Endothelial cell of hepatic sinusoid (primary cell): ENCODE data around the gene KRT33A.
"Not testable (repeated sequence)": the region's sequence is repeated elsewhere in the genome, so short reads cannot be mapped to it uniquely, and the experiment has no call there.

ENCODE experiments used
- in situ Hi-C: cut with HindIII; loops from 2 replicates; pipeline ENCODE4 v1.10.0; 2017; ENCODE audit warnings: low sequenced_read_pairs

Gene KRT33A

GRCh38 chr17:41366070-41366469 is 15.4 kb upstream of the KRT33A start:
- in situ Hi-C loops: no loop called here

GRCh38 chr17:41363881-41364280 is 13.3 kb upstream of the KRT33A start:
- in situ Hi-C loops: no loop called here

GRCh38 chr17:41360296-41360995 is 9.8 kb upstream of the KRT33A start:
- in situ Hi-C loops: no loop called here

- in situ Hi-C loops: no loop called here
These were observed 3.9 kb upstream of the KRT33A start for GRCh38 chr17:41354536-41354935.

DNA sequence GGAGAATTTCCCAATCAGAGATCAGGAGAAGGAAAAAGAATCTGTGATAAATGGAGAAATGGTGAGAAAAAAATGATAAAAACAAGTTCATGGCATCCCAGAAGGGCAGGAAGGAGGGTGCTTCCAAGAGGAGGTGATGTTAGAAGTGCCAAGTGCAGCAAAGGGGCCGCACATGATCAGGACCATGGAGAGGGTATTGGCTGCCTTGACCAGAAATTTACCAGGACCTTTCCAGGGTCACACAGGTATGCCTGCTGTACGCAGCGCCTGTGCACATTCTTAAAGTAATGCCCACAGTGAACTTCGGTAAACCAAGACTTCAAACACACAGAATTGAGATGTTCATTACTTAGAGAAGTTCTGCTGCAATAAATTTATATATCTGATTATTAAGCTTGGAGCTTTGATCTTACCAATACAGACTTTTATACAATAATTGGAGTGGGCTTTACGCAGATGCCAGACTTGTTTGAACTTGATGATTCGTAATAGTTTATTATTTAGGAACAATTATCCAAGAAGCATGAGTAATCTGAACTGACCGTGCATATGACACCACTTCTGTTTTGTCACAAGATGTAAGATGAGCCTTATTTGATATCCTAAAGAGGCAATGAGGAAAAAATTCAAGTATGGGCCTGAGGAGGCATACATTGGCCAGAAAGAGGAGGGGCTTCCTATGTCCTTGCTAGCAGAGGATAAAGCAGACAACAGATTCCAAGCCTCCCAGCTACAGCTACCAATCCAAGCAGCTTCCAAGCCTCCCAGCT is 2.2 kb upstream of the KRT33A start:
- in situ Hi-C loops: no loop called here

GRCh38 chr17:41351177-41351576 is 549 bp upstream of the KRT33A start:
- in situ Hi-C loops: no loop called here

GRCh38 chr17:41347869-41348760 is 2.5 kb downstream of the KRT33A start:
- in situ Hi-C loops: no loop called here

GRCh38 chr17:41346421-41346820 is 4.2 kb downstream of the KRT33A start:
- in situ Hi-C loops: not testable (repeated sequence)

DNA sequence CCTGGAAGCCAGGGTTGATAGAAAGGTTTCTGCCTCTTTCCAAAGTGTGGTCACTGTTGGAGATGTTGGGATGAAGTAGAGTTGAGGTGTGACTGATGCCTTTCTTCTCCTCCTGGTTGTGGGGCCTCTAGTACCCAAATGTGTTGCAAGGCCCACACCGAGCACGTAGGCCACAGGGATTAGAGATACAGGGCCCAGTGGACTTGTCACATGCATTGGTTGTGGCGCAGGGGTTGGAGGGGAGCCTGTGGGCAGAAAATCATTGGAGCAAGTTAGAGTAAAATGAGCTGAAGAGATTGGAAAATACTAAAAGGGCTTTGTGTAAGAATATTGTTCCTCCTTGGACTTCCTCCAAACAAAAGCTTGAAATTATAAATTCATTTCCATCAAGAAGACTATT is 4.6 kb downstream of the KRT33A start:
- in situ Hi-C loops: no loop called here

DNA sequence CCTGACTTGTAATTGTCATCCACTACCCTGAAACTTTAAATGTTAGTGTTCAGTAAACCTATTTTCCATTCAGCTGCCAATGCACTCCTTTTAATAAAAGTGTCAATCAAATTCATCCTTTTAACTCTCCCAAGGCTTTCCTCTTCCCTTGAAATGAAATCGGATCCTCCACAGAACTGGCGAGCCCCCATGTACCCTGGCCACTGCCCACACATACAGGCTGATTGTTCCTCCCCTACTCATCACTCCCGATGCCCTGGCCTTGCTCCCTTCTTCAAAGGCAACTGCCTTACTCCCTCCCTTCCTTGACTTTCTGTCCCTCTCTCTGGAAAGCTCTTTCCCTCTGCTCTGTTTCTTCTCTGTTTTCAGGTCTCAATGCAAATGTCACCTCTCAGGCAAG is 7.6 kb downstream of the KRT33A start:
- in situ Hi-C loops: no loop called here

DNA sequence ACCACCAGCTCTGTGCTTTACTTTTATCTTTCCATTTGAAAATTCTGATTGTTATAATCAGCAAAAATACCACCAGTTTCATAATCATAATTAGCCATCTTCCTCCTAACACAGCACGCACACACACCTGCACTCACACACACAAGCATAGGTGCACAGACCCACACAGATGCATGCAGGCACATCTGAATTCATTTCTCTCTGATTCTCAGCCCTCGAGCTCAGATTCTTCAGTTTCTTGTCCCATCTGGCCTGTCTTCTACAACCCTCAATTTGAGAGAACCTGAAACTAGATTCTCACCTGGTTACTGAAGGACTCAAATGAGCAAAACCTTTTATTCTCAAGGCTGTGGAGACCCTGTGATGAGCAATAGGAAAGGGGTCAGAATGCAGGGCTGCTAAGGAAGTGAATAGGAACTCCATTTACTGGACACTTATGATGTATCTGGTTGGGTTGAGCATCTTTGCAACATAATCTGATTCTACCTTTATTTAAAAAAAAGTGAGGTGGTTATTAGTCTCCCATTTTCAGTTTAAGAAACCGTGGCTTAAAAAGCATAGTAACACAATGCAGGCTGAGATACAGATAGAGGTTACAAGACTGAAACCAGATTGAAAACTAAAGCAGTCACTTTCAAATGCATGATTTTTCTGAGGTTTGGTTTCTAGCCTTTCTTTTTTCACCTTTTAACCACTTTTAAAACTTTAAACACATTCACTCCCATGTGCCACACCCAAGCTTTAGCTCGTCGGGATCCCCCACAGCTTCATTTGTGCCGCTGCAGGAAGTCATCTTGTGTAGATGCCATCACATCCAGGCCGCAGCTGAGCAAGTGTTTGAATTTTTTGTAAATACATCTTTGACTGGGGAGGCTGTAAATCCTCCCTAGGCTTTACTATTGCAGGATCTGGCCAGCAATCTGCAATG is 9.4 kb downstream of the KRT33A start:
- in situ Hi-C loops: no loop called here

DNA sequence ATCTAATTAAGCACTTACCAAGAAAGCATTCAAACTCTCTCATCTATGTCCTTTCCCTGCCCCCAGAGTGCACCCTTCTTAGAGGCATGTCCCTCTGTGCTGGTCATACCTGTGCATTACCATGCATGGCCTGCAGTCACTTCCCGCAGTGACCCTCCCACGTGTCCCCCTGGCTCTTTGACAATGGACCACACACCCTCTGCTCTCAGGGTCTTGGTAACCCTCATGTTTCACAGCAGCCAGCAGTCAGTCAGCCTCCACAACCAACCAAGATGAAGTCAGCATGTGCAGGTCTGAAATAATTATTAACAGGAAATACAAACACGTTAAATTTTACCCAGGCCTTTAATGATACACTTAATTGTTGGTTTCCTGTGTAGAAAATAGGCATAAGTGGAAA is 10.1 kb downstream of the KRT33A start:
- in situ Hi-C loops: no loop called here

DNA sequence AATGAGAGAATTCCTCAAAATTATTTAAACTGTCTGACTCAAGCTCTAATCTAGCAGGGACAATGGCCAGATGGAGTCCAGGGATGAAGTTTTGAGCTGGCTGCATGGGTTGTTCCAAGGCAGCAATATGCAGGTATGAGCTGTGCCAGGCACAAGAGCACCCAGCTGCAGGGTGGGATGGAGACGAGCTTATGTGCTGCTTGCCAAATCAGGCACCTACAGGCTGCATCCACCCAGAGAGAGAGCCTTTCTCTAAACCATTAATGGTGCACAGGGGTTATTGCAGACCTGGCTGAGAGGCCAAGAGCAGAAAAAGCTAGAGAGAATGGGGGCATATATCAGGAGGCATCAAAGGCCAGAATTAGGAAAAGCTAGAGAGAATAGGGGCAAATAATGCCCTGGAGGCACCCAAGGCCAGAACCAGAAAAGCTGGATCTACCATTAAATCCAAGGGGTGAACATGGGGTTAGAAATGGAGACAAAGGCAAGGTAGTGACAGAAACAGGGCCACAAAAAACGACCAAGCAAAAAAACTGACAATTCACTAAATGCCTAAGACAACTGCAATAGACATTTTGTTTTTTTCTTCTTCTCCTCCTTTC is 11.0 kb downstream of the KRT33A start:
- in situ Hi-C loops: no loop called here

GRCh38 chr17:41338961-41339485 is 11.6 kb downstream of the KRT33A start:
- in situ Hi-C loops: no loop called here

DNA sequence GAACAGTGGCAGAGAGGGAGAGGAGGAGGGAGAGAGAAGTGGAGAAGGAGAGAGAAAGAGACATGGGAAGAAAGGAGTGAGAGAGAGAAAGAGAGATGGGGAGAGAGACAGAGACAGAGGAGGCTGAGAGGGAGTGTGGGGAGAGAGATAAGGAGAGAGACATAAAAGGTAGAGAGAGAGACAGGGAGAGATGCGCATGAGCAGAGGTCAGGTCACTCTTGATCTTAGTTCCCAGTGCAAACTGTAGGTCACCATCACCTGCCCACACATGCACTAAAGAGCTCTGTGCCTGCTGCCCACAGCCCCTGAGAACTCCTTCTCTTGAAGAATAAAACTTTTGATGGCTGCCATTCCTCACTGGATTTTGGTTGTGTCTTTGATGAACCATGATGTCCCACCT is 14.9 kb downstream of the KRT33A start:
- in situ Hi-C loops: no loop called here

DNA sequence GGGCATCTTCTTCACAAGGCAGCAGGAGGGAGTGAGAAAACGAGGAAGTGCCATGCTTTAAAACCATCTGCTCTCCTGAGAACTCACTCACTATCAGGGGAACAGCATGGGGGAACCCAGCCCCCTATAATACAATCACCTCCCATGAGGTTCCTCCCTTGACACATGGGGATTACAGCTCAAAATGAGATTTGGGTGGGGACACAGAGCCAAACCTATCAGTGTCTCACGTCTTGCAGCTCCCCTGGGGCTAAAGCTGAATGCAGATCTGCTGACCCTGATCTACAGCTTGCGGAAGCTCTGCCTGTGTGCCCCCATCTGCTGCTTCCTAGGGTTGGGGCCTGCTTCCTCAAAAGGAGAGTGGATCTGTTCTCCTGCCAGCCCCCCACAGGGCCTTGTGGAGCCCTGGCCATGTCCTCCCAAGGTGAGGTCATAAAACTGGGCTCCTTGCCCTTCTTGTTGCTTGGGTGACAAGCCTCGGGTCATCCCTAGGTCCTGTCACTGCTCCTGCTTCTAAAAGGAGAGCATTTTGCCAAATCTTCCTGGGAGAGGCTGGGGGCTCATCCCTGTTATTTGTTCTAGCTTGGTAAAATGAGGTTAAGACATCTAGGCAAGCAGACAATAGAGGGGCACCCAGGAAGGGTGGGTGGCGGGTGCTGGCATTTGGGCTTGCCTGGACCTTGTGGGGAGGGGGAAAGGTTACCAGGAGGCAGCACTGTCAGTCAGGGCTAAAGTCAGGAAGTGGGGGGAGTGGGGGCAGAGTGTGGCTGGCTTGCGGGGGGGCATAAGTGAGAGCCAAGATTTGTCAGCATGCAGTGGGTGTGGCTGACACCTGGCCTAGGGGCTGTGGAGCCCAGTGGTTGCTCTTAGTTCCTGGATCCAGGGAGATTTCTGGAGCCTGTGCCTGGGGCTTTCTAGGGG is 16.0 kb downstream of the KRT33A start:
- in situ Hi-C loops: no loop called here

DNA sequence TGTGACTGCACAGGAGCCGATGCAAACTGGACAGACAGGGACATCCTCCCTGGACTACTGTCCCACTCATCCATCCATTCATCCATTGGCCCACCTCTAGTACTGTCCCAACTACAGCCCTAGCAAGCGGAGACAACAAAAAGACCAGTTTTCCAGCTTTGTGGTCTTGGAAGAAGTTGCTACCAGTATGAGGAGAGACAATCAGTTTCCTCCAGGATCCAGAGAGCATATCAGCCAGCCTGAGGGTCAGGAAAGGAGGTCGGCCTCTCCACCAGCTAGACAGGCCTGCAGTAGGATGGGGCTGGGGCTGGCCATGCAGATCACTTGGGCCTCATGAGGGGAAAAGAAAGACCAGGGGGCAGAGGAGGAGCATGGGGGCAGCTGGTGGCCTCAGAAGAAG is 16.8 kb downstream of the KRT33A start:
- in situ Hi-C loops: no loop called here

DNA sequence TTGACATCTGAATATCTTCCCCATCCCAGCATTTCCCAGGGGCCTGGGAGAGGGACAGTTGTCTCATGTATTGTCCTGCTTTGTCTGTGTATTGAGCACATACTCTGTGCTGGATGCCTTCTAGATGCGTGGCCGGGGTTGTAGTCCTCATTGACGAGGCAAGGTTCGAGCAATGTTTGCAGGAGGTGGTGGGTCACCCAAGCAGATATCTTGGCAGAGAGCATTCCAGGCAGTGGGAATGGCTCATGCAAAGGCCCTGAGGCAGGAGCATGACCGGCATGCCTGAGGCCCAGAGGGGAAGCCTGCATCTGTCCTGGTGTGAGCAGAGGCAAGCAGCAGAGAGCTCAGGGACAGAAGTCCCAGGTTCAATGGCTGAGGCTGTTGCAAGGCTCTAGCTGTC is 17.5 kb downstream of the KRT33A start:
- in situ Hi-C loops: no loop called here

- in situ Hi-C loops: no loop called here
These were observed 18.4 kb downstream of the KRT33A start for GRCh38 chr17:41332239-41332638.
